GM19239 (cell line): ENCODE data around the gene NLRP13.

ENCODE experiments used
- DNase-seq: peaks from one replicate; pipeline ENCODE4 v3.0.0; 2011; ENCODE audit warnings: low spot score; ENCODE audit not compliant: insufficient read length
- FAIRE-seq: peaks from 2 replicates; lab custom pipeline; 2011; peaks lifted over from hg19 to GRCh38; lab: Jason Lieb, UNC

NLRP13 gene

DNA sequence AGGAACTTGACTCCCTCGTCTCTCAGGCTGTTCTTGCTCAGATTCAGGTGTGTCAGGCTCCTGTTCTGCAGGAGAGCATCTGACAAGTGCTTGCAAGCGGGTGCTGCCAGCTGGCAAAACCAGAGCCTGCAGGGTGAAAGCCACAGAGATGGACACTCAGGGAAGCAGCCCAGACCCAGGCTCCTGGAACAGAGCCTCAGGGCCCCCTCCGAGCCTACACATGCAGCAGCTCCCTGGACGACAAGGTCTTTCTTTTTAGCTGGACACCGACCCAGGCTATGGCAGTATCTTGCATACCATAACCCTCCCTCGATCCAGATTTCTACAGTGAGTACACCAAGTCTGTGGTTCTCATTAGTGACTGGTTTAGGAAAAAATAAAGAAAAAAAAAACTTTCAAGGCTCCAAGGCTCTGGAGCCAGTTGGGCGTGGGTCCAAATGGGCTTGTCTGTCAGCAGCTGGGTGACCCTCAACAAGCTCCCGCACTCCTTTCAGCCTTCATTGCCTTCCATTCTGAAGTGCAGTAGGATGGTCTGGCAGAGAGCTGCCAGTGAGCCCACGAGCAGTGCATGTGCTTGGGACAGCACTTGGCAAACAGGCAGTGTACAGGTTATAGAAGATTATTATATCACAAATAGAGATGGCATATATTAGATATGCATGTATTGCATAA, 29.9 kb downstream of the NLRP13 start:
- FAIRE-seq = no peak
- DNase-seq = no peak

- FAIRE-seq (no peak), DNase-seq (no peak)
Observed at GRCh38 chr19:55901369-55902079, 30.6 kb downstream of the NLRP13 start.

GRCh38 chr19:55898911-55899310, 33.2 kb downstream of the NLRP13 start:
- DNase-seq (no peak), FAIRE-seq (no peak)

- DNase-seq (no peak), FAIRE-seq (no peak)
Observed at GRCh38 chr19:55882626-55883025, 49.5 kb downstream of the NLRP13 start.

DNA sequence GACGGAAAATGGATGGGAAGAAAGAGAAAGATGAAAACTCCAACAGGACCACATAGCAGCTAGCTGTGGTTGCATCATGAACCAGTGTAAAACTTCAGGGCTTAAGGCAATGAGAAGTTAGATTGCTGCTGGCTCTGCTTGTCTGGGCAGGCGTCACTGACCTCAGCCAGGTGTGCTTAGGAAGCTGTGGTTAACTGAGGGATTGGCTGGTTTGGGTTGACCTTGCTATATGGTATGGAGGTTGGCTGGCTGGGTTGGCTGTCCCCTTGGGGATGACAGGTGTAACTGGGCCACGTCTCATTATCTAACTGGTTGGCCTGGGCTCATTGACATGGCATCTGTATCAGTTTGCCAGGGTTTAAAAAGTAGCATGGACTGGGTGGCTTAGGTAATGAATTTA, 54.9 kb downstream of the NLRP13 start:
- DNase-seq = no peak
- FAIRE-seq = no peak

- DNase-seq (no peak), FAIRE-seq (no peak)
Observed at GRCh38 chr19:55870736-55871135, 61.4 kb downstream of the NLRP13 start.

- FAIRE-seq (no peak), DNase-seq (no peak)
Observed at GRCh38 chr19:55867101-55867500, 65.0 kb downstream of the NLRP13 start.

- DNase-seq (no peak), FAIRE-seq (no peak)
Observed at GRCh38 chr19:55866521-55866920, 65.6 kb downstream of the NLRP13 start.

- FAIRE-seq = no peak
Observed at GRCh38 chr19:55858969-55859368, 73.2 kb downstream of the NLRP13 start.

GRCh38 chr19:55858401-55858800, 73.7 kb downstream of the NLRP13 start:
- FAIRE-seq = no peak
- DNase-seq = no peak

More at GRCh38 chr19:55858969-55859368, 73.2 kb downstream of the NLRP13 start:
- DNase-seq = no peak

- no peak for FAIRE-seq
- no peak for DNase-seq
Observed at GRCh38 chr19:55857974-55858373, 74.2 kb downstream of the NLRP13 start.

- DNase-seq = no peak
- no peak for FAIRE-seq
Observed at GRCh38 chr19:55857149-55857548, 75.0 kb downstream of the NLRP13 start.

DNA sequence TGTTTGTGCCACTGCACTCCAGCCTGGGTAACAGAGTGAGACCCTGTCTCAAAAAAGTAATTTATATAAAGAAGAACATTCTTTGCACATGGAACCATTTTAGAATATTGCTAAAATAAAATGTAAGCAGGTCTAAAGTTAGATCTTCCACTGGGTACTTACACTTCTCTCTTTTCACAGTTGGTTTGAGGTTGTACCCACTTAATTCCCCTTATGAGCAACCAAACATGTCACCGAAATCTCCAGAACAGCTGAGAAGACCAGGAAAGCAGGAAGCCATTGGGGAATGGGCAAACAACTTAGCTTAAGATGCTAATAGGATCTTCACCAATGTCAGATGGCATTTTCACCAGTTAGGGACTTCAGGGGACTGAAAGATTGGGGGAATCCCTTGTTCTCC, 77.0 kb downstream of the NLRP13 start:
- FAIRE-seq = no peak
- no peak for DNase-seq
